DMS 273 (cell line): ENCODE measurements around the gene NUPR1.
A peak's percentile ranks its signal among the peaks of the same experiment; 100 is the strongest.
"Not testable (repeated sequence)": the region's sequence is repeated elsewhere in the genome, so short reads cannot be mapped to it uniquely, and the experiment has no call there.

ENCODE experiments used
- DNase-seq: peaks from one replicate; lab custom pipeline; 2025; ENCODE audit not compliant: unreplicated experiment; lab: John Stamatoyannopoulos, UW

Gene NUPR1

DNA sequence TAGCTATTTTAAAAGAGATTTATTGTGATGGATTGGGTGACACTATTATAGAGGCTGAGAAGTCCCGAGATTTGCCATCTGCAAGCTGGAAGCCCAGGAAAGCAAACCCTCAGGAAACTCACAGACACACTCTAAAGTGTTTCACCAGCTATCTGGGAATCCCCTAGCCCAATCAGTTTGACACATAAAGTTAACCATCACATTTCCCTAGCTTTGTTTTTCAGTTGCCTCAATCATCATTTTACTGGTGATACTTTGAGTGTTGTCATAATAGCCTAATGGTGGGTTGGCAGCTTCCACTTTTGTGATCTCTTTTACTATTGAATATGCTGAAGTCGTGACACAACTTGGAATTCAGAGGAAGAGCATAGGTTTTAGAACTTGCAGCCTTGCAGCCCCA lies 16.8 kb upstream of the NUPR1 start:
- DNase-seq, result no peak

DNA sequence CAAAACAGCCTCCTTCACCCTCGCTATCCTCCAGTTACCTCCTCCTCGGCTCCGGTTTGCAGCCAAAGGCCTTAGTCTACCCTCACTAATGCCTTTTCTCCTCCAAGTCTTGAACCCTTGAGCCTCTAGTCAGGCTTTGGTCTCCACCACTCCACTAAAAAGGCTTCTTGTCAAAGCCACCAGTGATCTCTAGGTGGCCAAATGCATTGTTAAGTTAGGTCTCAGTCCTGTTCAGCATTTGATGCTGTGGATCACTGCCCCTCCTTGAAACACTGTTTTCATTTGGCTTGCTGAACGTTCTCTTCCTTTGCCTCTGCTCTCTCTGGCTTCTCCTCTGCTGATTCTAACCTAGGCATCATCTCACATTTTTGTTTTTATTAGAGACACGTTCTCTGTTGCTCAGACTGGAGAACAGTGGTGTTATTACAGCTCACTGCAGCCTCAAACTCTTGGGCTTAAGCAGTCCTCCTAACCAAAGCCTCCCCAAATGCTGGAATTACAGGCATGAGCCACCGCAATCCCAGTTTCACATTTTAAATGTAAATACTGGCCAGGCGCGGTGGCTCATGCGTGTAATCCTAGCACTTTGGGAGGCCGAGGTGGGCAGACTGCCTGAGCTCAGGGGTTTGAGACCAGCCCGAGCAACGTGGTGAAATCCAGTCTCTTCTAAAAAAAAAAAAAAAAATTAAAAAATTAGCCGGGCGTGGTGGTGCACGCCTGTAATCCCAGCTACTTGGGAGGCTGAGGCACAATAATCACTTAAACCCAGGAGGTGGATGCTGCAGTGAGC lies 16.1 kb upstream of the NUPR1 start:
- no peak for DNase-seq

DNA sequence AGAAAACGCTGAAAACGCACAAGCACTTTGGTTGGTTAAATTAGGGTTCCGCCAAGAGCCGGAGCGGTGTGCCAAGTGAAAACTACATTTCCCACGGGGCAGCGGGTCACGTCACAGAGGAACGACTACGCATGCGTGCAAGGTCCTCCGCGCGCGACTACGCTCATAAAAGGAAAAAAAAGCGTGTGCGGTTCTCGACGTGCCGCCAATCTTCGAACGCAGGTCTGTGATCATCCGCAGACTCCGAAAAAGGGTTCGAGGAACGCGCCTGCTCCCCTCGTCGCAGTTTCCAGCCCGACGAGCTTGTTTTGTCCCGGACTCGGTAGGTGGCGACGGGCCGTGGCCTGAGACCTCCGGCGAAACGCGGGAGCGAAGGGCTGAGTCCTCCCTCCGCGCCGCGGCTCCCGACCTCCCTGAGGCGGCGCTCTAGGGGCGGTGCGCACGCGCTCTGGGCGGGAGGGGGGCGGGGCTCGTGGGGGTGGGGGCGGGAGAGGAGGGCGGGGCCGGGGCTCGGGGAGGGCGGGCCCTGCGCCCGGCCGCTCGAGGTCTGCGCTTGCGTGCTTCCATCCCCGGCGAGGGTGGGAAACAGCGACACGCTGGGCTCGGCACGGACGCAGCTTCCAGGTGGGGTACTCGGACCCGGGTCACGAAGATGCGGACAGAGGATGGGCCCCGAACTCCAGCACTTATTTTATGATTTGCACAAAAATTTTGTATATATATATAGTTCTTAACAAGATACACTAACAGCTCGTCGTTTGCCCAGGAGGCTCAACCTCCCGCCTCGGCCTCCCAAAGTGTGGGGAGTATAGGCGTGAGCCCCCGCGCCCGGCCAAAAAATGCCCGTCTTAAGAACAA lies 15.2 kb upstream of the NUPR1 start, which contains the start of gene SGF29:
Gene SGF29, plus strand, starts transcription at position 145 of the 858 bp plus-strand sequence. CDS start 27,150 bp downstream, outside the sequence.
- peak; percentile 97 for DNase-seq

DNA sequence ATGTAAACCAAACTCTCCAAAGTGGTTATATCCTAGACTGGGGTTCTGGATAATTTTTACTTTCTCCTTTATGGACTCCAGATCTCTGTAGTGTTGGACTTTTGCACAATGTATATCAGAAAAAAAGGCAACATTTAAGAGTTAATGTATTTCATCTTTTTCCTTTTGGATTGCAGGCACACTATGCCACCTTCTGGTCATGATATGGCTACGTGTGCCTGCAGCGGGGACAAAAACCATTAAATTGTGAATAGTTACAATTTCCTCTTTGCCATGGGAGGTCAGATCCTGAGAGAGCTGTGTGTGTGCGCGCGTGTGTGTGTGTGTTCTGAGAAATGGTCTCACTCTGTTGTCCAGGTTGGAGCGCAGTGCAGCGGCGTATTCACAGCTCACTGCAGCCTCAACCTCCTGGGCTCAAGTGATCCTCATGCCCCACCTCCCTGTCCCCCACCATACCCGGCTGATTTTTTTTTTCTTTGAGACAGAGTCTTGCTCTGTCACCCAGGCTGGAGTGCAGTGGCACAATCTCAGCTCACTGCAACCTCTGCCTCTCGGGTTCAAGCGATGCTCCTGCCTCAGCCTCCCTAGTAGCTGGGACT lies 10.6 kb upstream of the NUPR1 start:
- DNase-seq, result peak; percentile 56

DNA sequence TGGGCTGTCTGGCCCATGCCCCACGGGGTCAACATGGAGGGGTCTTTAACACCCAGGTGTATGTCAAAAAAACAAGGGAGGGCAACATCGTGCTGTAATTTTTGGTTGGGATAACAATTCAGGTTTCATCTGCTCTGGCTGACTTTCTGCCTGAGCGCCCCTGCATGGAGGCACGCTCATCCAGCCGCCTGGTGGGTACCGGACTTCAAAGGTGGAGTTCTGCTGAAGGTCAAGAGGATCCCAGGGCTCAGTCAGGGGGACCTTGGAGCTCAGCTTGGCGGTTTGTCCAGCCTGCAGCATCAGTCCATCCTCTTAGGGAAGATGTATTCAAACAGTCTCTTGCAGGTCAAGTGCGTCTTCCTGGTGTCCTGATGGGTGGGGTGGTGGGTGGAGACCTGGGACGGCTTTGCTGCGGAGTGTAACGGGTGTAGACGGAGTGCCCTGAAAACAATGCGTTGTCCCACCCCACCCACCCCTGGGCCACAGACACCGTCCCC lies 9.6 kb upstream of the NUPR1 start:
- DNase-seq, result no peak

DNA sequence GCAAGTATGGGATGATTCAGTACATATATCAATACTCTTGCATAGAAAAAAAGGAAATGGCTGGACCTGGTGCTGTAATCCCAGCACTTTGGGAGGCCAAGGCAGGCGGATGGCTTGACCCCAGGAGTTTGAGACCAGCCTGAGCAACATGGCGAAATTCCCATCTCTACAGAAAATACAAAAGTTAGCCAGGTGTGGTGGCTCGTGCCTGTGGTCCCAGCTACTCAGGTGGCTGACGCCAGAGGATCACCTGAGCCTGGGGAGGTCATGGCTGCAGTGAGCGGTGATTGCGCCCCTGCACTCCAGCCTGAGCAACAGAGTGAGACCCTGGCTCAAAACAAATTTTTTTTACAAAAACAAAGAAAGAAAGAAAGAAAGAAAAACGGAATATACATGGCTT lies 7.9 kb upstream of the NUPR1 start:
- no peak for DNase-seq

DNA sequence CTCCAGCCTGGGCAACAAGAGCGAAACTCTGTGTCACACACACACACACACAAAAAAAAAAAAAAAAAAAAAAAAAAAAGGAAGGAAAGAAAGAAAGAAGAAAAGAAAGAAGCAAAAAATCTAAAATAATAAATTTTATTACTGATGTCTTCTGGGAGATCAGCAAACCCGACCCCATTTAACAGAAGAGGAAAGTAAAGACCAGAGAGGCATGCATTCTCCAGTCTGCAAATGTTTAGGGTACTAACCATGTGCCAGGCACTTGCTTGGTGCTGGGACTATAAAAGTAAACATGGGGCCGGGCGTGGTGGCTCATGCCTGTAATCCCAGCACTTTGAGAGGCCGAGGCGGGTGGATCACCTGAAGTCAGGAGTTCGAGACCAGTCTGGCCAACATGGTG lies 7.2 kb upstream of the NUPR1 start:
- not testable (repeated sequence) for DNase-seq

DNA sequence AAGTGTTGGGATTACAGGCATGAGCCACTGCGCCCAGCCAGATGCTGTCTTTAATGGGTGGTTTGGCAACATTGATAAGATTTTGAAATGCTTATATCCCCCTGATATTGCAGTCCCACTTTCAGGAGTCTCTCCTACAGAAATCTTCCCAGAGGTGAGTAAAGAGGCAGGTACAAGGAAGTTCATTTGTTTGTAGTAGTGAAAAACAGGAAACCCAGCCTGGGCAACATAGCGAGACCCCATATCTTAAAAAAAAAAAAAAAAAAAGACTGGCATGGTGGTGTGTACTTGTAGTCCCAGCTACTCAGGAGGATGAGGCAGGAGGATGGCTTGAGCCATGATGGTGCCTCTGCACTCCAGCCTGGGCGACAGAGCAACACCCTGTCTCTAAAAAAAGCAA lies 6.2 kb upstream of the NUPR1 start:
- DNase-seq, result no peak

GRCh38 chr16:28543072-28543471 lies 4.3 kb upstream of the NUPR1 start:
- no peak for DNase-seq

DNA sequence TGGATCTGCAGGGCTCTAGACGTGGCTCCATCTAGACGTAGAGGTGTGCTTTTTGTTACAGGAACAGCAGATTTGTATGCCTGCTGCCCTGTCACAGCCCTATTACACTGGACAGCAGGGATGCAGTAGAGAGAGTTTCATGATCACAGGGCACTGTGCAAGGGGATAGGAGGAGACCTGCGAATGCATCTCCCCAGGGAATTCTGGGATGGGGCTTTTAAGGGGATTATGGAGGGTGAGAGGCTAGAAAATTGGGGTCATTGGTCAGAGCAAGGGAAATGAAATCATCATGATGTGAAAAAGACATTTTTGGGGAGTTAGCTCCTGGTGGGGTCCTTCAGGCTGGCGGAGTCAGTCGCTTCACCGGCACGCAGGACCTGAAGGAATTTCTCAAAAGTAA lies 3.9 kb upstream of the NUPR1 start:
- DNase-seq, result no peak

GRCh38 chr16:28540346-28540745 lies 1.6 kb upstream of the NUPR1 start:
- DNase-seq, result no peak

- DNase-seq, result no peak
Observed at GRCh38 chr16:28537964-28538732, 626 bp downstream of the NUPR1 start.

- peak; percentile 25 for DNase-seq
Observed at GRCh38 chr16:28537076-28537475, 1.7 kb downstream of the NUPR1 start.

- DNase-seq, result no peak
Observed at GRCh38 chr16:28534542-28535373, 4.0 kb downstream of the NUPR1 start.

DNA sequence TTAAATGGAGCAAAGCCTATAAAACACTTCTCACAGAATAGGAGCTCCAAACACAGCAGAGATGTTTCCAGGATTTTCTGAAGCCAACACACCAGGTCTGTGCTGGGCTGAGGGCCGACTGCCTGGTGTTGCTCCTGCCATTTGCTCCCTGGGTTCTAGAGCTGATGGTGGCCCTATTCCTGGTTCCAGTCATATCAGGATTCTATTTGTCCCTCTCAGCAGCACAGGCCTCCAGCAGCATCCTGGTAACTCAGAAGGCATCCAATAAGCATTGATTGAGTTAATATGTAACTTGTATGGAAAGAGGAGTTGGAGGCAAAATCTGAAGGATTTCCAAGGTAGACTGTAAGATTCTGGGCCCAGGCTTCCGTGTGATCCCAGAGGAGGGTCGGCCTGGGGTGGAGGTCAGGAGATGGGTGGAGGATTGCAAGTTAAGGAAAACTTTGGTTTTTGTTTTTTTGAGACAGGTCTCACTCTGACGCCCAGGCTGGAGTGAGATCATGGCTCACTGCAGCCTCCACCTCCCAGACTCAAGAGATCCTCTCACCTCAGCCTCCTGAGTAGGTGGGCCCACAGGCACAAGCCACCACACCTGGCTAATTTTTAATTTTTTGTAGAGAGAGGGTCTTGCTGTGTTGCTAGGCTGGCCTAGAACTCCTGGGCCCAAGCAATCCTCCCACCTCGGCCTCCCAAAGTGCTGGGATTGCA lies 5.7 kb downstream of the NUPR1 start:
- DNase-seq, result no peak

DNA sequence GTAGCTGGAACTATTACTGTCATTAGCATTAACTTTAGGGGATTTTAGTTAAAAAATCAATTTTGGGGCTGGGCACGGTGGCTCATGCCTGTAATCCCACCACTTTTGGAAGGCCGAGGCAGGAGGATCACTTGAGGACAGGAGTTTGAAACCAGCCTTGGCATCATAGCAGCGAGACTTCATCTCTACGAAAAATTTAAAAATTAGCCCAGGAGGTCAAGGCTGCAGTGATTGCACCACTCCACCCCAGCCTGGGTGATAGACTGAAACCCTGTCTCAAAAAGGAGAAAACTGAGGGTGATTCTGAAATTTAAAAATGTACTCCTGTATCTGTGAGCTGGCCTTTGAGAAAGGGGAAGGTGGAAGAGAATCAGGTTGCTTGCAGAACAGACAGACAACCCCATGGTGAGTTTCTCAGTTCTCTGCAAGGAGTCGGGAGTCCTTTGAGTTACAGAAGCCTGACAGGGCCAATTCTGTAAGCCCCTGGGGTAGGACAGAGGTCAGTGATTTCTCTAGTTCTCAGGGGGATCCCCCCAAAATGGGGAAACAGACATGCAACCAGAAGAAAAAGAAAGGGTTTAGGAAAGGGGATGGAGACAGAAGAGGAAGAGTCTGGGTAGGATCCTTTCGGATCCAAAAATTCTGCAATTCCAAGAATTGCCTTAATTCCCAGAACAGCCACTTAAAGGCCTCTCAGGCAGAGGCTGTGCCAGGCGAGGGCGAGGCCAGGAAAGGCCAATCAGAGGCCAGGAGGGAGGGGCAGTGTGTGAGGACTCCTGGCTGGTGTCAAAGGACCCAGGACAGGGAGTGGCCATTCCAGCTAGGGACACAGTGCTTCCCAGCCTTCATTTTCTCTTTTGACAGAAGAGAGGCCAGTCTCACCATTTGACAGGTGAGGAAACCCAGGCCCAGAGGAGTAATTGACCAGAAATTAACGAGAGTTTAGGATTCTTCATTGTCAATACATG lies 6.7 kb downstream of the NUPR1 start:
- peak; percentile 21 for DNase-seq

DNA sequence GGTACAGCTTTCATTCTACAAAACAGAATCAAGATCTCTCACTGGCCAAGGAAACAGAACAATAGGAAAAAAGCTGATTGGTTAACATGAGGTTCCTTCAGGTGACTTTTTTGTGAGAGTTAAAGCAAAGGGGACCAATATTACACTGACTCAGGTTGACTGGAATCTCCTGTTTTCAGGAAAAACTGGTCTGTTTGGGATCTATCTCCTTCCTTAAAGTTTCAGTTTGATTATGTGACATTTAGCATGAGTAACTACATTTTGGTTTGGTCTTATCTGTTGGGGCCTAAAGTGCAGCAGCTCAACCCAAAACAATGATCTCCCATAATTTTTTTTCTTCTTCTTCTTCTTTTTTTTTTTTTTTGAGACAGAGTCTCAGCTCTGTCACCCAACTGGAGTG lies 9.7 kb downstream of the NUPR1 start:
- DNase-seq, result no peak

- no peak for DNase-seq
Observed at GRCh38 chr16:28528463-28528867, 10.3 kb downstream of the NUPR1 start.
